Mesendoderm (in vitro differentiated cells): ENCODE measurements around the gene MIF4GD.

ENCODE experiments used
- DNase-seq: peaks from one replicate; pipeline ENCODE4 v3.0.0; 2013
- H2AK5ac ChIP-seq: 2 replicates; pipeline ENCODE4 v1.6.1; 2013; ENCODE audit warnings: low read length, inconsistent platforms
- H2BK120ac ChIP-seq: 2 replicates; pipeline ENCODE4 v1.6.1; 2013; ENCODE audit warnings: low read depth, mild to moderate bottlenecking, low read length, moderate library complexity, mixed read lengths
- H2BK15ac ChIP-seq: replicated peaks from 2 replicates; pipeline ENCODE4 v1.6.1; 2013; ENCODE audit warnings: low read depth, mild to moderate bottlenecking, moderate library complexity
- H2BK5ac ChIP-seq: 2 replicates; pipeline ENCODE4 v1.6.1; 2013; ENCODE audit warnings: low read length, inconsistent platforms
- H3K18ac ChIP-seq: 2 replicates; pipeline ENCODE4 v1.6.1; 2013; ENCODE audit warnings: mild to moderate bottlenecking, low read length, mixed read lengths
- H3K23ac ChIP-seq: one replicate; pipeline ENCODE4 v1.6.1; 2013; ENCODE audit warnings: low read length
- H3K27ac ChIP-seq: 2 replicates; pipeline ENCODE4 v1.5.1; 2013; ENCODE audit warnings: low read depth, mild to moderate bottlenecking, inconsistent platforms, low read length, moderate library complexity
- H3K27me3 ChIP-seq: 2 replicates; pipeline ENCODE4 v1.6.1; 2013; ENCODE audit warnings: low read length, control low read depth, mild to moderate bottlenecking, inconsistent platforms; ENCODE audit not compliant: insufficient read depth, poor library complexity
- H3K36me3 ChIP-seq: 2 replicates; pipeline ENCODE4 v1.6.1; 2013; ENCODE audit warnings: low read length, inconsistent platforms; ENCODE audit not compliant: control insufficient read depth, insufficient read depth
- H3K4ac ChIP-seq: one replicate; pipeline ENCODE4 v1.6.1; 2013; ENCODE audit warnings: low read depth, mild to moderate bottlenecking, low read length, moderate library complexity
- H3K4me1 ChIP-seq: 2 replicates; pipeline ENCODE4 v1.6.1; 2013; ENCODE audit warnings: low read depth, low read length, inconsistent platforms; ENCODE audit not compliant: control insufficient read depth
- H3K4me2 ChIP-seq: 2 replicates; pipeline ENCODE4 v1.6.1; 2013; ENCODE audit warnings: low read length
- H3K4me3 ChIP-seq: 2 replicates; pipeline ENCODE4 v1.5.1; 2013; ENCODE audit warnings: mild to moderate bottlenecking, low read length
- H3K56ac ChIP-seq: one replicate; pipeline ENCODE4 v1.6.1; 2013; ENCODE audit warnings: low read length
- H3K79me1 ChIP-seq: 2 replicates; pipeline ENCODE4 v1.6.1; 2013; ENCODE audit warnings: low read length, inconsistent platforms
- H3K79me2 ChIP-seq: 2 replicates; pipeline ENCODE4 v1.6.1; 2013; ENCODE audit warnings: mild to moderate bottlenecking, low read length; ENCODE audit not compliant: control insufficient read depth, insufficient read depth
- H3K9ac ChIP-seq: 2 replicates; pipeline ENCODE4 v1.6.1; 2013; ENCODE audit warnings: low read length, inconsistent platforms
- H4K5ac ChIP-seq: one replicate; pipeline ENCODE4 v1.6.1; 2013; ENCODE audit warnings: low read length
- H4K8ac ChIP-seq: one replicate; pipeline ENCODE4 v1.6.1; 2013; ENCODE audit warnings: low read depth, mild to moderate bottlenecking, control low read depth, low read length, moderate library complexity
- WGBS: extraction: QIAGEN DNeasy Blood & Tissue Kit; methylation state at CpG from one replicate; pipeline ENCODE4 v1.1.7; 2013; ENCODE audit warnings: low lambda C conversion rate, missing lambda C conversion rate; ENCODE audit not compliant: insufficient coverage; ENCODE audit errors: extremely low coverage; 5-methylcytosine and 5-hydroxymethylcytosine counted together

The MIF4GD gene

DNA sequence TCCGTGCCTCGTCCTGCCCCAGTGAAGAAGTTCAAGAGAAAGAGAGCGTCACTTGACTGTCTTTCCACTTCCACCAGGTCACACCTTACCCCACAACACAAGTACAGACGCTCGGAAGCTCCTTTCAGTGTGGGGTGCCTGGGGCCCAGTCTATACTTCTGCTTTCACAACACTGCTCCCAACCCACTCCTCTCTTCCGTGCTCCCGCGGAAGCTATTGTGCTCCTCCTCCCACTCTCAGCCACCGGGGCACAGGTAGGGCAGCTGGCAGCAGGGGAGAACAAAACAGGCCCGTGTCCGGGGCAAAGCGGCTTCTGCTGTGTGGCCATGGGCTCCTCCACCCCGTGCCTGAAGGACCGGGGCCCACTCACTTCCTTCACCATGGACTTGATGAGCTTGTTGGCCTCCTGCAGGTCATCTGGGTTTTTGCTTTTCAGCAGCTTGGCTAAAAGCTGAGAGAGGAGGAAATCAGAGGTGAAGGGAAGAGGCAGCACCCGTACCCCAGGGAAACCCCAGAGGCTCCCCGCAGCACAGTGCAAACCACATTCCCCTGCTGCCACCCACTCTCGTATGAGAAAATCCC is 28.5 kb downstream of the MIF4GD start:
- Histone ChIP-seq H3K79me1 (no peaks in the 10 kb centered on the region), H3K79me2 (no peaks in the 10 kb centered on the region), H3K18ac (no peak overlapping the region), H3K27ac (no peak overlapping the region), H2BK5ac (no peak overlapping the region), H3K4me1 (no peaks in the 10 kb centered on the region), H3K27me3 (no peaks in the 10 kb centered on the region), H2BK15ac (no peak overlapping the region), H4K8ac (no peak overlapping the region), H3K4ac (no peak overlapping the region), H4K5ac (no peak overlapping the region), H3K4me3 (no peak overlapping the region), H2BK120ac (no peak overlapping the region), H3K56ac (no peak overlapping the region), H3K23ac (no peak overlapping the region), H3K4me2 (no peak overlapping the region), H2AK5ac (no peak overlapping the region), H3K9ac (no peak overlapping the region), H3K36me3 (peaks cover 10% of the 10 kb centered on the region)
- WGBS = no CpG with 5 or more reads among the region's 17 CpGs
- DNase-seq = no peak

DNA sequence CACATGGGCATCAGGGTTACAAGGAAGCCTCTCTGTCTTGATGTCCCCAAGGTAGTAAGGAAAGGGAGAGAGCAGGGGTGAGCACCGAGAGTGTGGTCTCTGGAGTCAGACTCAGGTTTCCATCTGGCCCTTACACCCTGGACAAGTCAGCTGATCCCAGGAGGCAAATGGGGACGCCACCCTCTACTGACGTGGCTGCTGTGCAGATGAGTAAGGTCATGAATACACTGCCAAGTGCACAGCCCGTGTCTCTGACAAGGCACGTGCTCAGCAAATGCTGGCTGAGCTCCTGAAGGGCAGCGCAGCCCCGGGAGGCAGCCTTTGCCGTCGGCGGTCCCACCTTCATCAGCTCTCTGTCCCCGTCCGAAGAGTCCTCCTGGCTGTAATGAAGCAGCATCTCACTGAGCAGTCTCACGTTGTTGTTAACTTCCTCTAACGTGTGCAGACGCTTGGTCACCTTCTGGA is 29.0 kb downstream of the MIF4GD start:
- no peak overlapping the region for H3K18ac ChIP-seq
- H3K4me1 ChIP-seq = no peaks in the 10 kb centered on the region
- no peak overlapping the region for H2BK15ac ChIP-seq
- no peak overlapping the region for H3K27ac ChIP-seq
- no peak overlapping the region for H2BK5ac ChIP-seq
- no peak for DNase-seq
- peaks cover 12% of the 10 kb centered on the region for H3K36me3 ChIP-seq
- H4K8ac ChIP-seq = no peak overlapping the region
- no peak overlapping the region for H3K4me3 ChIP-seq
- H3K23ac ChIP-seq = no peak overlapping the region
- no peaks in the 10 kb centered on the region for H3K79me1 ChIP-seq
- H3K27me3 ChIP-seq = no peaks in the 10 kb centered on the region
- no peak overlapping the region for H3K4me2 ChIP-seq
- no peaks in the 10 kb centered on the region for H3K79me2 ChIP-seq
- no peak overlapping the region for H3K56ac ChIP-seq
- no peak overlapping the region for H2BK120ac ChIP-seq
- H2AK5ac ChIP-seq = no peak overlapping the region
- WGBS = no CpG with 5 or more reads among the region's 15 CpGs
- H3K4ac ChIP-seq = no peak overlapping the region
- H3K9ac ChIP-seq = no peak overlapping the region
- no peak overlapping the region for H4K5ac ChIP-seq

DNA sequence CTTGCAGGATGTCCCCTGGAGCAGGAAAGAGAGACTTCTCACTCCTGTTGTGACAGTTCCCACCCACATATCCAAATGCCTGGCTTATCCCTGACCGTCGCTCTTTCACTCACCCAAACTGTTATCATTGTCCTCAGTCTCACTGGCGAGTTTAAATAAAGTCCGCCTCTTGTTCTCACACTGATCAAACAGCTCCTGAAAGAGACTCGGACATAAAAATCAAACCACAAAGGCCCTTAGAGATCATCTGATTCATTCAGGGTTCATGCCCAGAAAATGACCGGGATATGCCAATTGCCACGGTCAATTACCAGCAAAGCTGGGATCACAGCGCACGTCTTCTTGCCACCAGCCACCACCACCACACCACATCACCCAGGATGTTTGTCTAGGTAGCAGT is 29.5 kb downstream of the MIF4GD start:
- Histone ChIP-seq H3K18ac (no peak overlapping the region), H3K9ac (no peak overlapping the region), H3K4me1 (no peaks in the 10 kb centered on the region), H2BK5ac (no peak overlapping the region), H3K23ac (no peak overlapping the region), H3K56ac (no peak overlapping the region), H4K8ac (no peak overlapping the region), H3K27me3 (no peaks in the 10 kb centered on the region), H2BK15ac (no peak overlapping the region), H3K79me2 (no peaks in the 10 kb centered on the region), H4K5ac (no peak overlapping the region), H2BK120ac (no peak overlapping the region), H3K4me2 (no peak overlapping the region), H3K4me3 (no peak overlapping the region), H3K36me3 (peaks cover 12% of the 10 kb centered on the region), H3K27ac (no peak overlapping the region), H2AK5ac (no peak overlapping the region), H3K79me1 (no peaks in the 10 kb centered on the region), H3K4ac (no peak overlapping the region)
- no peak for DNase-seq
- WGBS = no CpG with 5 or more reads among the region's 9 CpGs

DNA sequence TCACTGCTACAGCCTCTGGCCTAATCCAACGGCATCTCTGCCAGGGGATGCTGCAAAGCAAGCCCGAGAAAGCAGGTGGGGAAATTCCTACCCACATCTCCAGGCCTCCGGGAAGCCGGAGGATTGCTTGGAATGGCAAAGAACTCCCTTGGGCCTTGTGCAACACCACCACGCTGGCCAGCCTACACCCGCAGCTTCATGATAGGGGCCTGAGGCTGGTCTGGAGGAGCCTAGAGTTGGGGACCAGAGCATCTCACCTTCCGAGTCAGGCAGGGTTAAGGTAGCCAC is 29.9 kb downstream of the MIF4GD start:
- WGBS = no CpG with 5 or more reads among the region's 7 CpGs

DNA sequence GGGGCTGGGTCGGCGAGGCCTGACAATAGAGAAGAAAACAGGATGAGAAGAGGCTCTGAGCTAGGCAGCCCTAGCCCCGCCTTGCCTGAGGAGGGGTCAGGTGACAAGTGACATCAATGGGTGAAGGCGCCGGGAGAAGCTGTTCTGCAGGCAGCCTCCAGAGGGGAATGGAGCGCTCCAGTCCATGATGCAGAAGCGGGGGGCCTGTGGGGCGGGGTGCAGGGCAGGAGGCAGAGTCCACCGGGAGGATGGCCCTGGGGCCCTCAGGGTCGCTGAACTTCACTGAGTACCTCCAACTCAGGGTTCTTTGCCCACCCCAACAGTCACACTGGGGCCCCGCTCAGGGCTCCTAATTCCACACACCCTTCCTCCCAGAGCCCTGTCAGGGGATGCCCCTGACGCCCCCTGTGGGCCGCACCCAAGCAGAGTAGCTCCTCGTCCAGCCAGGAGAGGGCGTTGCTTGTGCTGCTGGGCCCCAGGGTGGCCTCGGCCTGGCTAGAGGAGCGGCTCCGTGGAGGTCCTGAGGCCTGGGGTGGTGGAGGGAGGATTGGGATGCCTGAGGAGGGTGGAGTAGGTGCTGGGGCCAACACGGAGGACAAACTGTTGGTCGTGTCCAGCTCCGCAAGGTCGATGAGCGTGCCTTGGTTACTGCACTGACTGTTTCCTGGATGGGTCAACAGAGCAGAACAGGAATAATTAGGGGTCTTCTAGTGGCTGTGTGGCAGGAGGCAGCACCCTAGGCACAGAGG is 30.5 kb downstream of the MIF4GD start:
- Histone ChIP-seq H3K9ac (no peak overlapping the region), H2AK5ac (no peak overlapping the region), H2BK120ac (no peak overlapping the region), H4K8ac (no peak overlapping the region), H3K36me3 (peaks cover 12% of the 10 kb centered on the region), H3K4ac (no peak overlapping the region), H3K79me1 (no peaks in the 10 kb centered on the region), H3K27ac (no peak overlapping the region), H3K23ac (no peak overlapping the region), H3K18ac (no peak overlapping the region), H2BK15ac (no peak overlapping the region), H3K4me3 (no peak overlapping the region), H3K4me1 (no peaks in the 10 kb centered on the region), H3K27me3 (no peaks in the 10 kb centered on the region), H3K4me2 (no peak overlapping the region), H4K5ac (no peak overlapping the region), H3K79me2 (no peaks in the 10 kb centered on the region), H2BK5ac (no peak overlapping the region), H3K56ac (peak overlapping the region; percentile 63)
- WGBS = no CpG with 5 or more reads among the region's 23 CpGs
- peak; percentile 93 for DNase-seq

More for the DNA sequence above, 29.9 kb downstream of the MIF4GD start:
- no peak overlapping the region for H2BK15ac ChIP-seq
- no peak overlapping the region for H3K4me2 ChIP-seq
- no peak overlapping the region for H4K8ac ChIP-seq
- peaks cover 12% of the 10 kb centered on the region for H3K36me3 ChIP-seq
- H3K23ac ChIP-seq = no peak overlapping the region
- H2AK5ac ChIP-seq = no peak overlapping the region
- H3K79me2 ChIP-seq = no peaks in the 10 kb centered on the region
- no peak overlapping the region for H3K4me3 ChIP-seq
- no peak overlapping the region for H3K4ac ChIP-seq
- no peak overlapping the region for H2BK120ac ChIP-seq
- no peak overlapping the region for H4K5ac ChIP-seq
- H3K27me3 ChIP-seq = no peaks in the 10 kb centered on the region
- no peak overlapping the region for H3K9ac ChIP-seq
- H3K56ac ChIP-seq = peak overlapping the region; percentile 63
- no peak overlapping the region for H3K18ac ChIP-seq
- no peak overlapping the region for H3K27ac ChIP-seq
- no peaks in the 10 kb centered on the region for H3K4me1 ChIP-seq
- H3K79me1 ChIP-seq = no peaks in the 10 kb centered on the region
- H2BK5ac ChIP-seq = no peak overlapping the region
- no peak for DNase-seq
